ENCODE data around the gene JPH3.

- TF ChIP-seq CTCF (conservative IDR thresholded peaks at IDR 0.05) (no peak), ZFX (IDR thresholded peaks at IDR 0.05) (no peak)
These were observed 68.9 kb downstream of the JPH3 start for GRCh38 chr16:87671221-87671620.

Data from C4-2B (cell line).